Measurements from ENCODE around the gene RCOR3. TPM values are rescaled to one million over a fixed set of nuclear protein-coding genes. Genes with fewer than 3 reads are reported as not detected.

Gene RCOR3
- polyA plus RNA-seq, 1 experiment, result 39.2 TPM

DNA sequence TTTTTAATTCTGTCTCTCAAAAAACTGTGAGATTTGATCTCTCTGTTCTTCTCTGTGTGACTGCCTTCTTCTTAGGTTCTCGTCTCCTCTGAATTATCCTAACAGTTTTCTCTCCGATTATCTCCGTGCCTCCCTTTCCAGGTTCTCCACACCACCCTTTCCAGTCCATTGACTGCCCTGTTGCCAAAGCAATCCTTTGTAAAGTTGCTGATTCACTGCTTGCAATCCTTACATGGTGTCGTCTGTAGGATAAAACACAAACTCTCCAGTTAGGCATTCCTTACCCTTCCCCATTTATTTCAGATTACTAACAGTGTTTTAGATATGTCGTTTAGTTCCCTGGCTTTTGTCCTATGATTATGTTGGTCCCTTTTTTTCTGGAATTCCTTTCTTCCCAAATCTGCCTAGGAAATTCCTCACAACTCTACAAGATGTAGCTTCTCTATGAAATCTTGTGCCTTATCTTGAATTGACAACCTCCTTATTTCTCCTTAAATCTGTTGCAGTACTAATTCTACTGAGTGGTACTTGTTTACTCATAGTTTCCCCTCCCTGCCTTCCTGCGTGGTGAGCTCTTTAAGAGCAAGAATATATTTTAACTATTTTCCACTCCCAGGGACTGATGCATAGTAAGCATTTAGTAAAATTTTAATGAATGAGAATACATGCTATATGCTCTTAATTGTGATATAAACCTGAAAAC, 22.3 kb downstream of the RCOR3 start:
- no peak for TF ChIP-seq CTCF (IDR thresholded peaks at IDR 0.05; ENCODE audit: low read depth, low read length)
- H3K27me3 ChIP-seq (ENCODE audit: control insufficient read depth, insufficient read depth, low read length), result no peaks in the 10 kb centered on the region
- no peak for DNase-seq (ENCODE audit: low read depth, low spot score)
- CTCF ChIA-PET, result interaction anchor here (1.1 kb wide), 1 partner anchor 233 kb away, joined by 3 read pairs; no protein-coding TSS in a partner anchor
- POLR2A ChIA-PET, result interaction anchor here (0.5 to 0.8 kb wide), 4 partner anchors 16 to 1683 kb away, joined by 3 to 6 read pairs (median 4); no protein-coding TSS in a partner anchor
- no peaks in the 10 kb centered on the region for H3K9me3 ChIP-seq (ENCODE audit: control insufficient read depth, insufficient read depth, low read length)
- H3K4me3 ChIP-seq (ENCODE audit: low read depth, low read length), result no peak overlapping the region
- no peak overlapping the region for H3K27ac ChIP-seq (ENCODE audit: low read depth, low read length)

DNA sequence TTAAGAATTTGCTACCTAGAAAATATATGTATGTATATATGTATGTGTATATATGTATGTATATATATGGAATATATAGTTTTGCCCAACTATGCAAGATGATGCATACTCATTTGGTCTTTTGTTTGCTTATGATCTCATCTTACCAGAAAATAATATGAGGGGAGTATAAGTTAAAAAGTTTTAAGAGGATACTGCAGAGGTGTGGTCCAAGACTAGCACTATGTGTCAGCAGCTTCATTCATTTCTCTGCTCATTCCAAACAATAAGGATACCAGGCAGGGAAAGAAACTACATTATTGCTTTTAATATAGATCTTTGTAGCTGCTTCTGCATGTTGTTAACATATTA, 22.8 kb downstream of the RCOR3 start:
- Histone ChIP-seq H3K4me3 (ENCODE audit: low read depth, low read length) (no peak overlapping the region), H3K27ac (ENCODE audit: low read depth, low read length) (no peak overlapping the region), H3K27me3 (ENCODE audit: control insufficient read depth, insufficient read depth, low read length) (no peaks in the 10 kb centered on the region), H3K9me3 (ENCODE audit: control insufficient read depth, insufficient read depth, low read length) (no peaks in the 10 kb centered on the region)
- ChIA-PET CTCF (interaction anchor here (0.6 kb wide), 1 partner anchor 704 kb away, joined by 8 read pairs; no protein-coding TSS in a partner anchor), POLR2A (interaction anchor here (0.5 to 0.7 kb wide), 3 partner anchors 22 to 1682 kb away, joined by 3 to 5 read pairs (median 3); no protein-coding TSS in a partner anchor)
- DNase-seq (ENCODE audit: low read depth, low spot score), result no peak
- no peak for TF ChIP-seq CTCF (IDR thresholded peaks at IDR 0.05; ENCODE audit: low read depth, low read length)

- TF ChIP-seq CTCF (IDR thresholded peaks at IDR 0.05; ENCODE audit: low read depth, low read length), result no peak
- Histone ChIP-seq H3K9me3 (ENCODE audit: control insufficient read depth, insufficient read depth, low read length) (no peaks in the 10 kb centered on the region), H3K4me3 (ENCODE audit: low read depth, low read length) (no peak overlapping the region), H3K27ac (ENCODE audit: low read depth, low read length) (no peak overlapping the region), H3K27me3 (ENCODE audit: control insufficient read depth, insufficient read depth, low read length) (no peaks in the 10 kb centered on the region)
- ChIA-PET POLR2A (no interaction called here), CTCF (interaction anchor here (0.8 to 1.5 kb wide), 2 partner anchors 21 to 38 kb away, joined by 3 to 10 read pairs; no protein-coding TSS in a partner anchor)
- no peak for DNase-seq (ENCODE audit: low read depth, low spot score)
Observed at GRCh38 chr1:211285196-211285595, 26.0 kb downstream of the RCOR3 start.

DNA sequence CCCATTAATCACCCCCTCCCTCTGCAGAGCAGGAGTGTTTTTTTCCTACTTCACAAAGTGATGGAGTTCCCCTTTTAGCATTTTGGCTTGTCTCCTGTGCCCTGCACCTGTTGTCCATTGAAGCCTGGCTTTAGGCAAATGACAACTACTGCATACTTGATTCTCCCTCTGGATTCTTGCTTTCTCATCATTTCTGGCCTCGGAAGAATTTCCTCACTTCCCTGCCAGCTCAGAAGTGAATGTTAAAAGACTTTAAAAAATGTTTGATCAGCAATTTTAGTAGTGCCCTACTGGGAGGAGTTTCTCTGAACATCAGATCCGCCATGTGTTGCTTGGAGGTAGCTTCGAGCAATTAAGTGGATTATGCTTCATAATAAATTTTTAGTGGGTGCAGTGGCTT, 28.1 kb downstream of the RCOR3 start:
- no peak for DNase-seq (ENCODE audit: low read depth, low spot score)

More for the DNA sequence above, 28.1 kb downstream of the RCOR3 start:
- POLR2A ChIA-PET, result no interaction called here
- CTCF ChIA-PET, result no interaction called here
- Histone ChIP-seq H3K27me3 (ENCODE audit: control insufficient read depth, insufficient read depth, low read length) (no peaks in the 10 kb centered on the region), H3K4me3 (ENCODE audit: low read depth, low read length) (no peak overlapping the region), H3K9me3 (ENCODE audit: control insufficient read depth, insufficient read depth, low read length) (no peaks in the 10 kb centered on the region), H3K27ac (ENCODE audit: low read depth, low read length) (no peak overlapping the region)
- TF ChIP-seq CTCF (IDR thresholded peaks at IDR 0.05; ENCODE audit: low read depth, low read length), result no peak
